ENCODE measurements around the gene AFF3.

Gene AFF3

DNA sequence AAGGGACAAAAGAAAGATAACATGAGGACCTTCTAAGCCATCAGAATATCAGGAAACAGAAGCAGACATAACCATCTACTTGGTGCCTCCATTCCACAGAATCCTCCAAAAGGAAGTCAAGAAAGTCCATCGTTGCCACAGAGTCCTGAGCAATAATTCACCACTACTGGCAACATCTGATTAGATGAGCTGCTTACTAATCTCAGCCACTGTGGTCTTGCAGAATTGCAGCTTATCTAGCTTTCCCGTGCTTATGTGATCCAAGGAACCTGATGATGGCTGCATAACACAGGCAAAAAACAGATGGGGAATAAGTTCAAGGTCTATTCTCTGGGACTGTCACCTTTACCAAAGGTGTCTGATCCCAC lies 278.5 kb downstream of the AFF3 start:
- no peak for DNase-seq (ENCODE audit: low read depth in 2 of 2, low spot score in 1 of 2)

- DNase-seq (ENCODE audit: low read depth in 2 of 2, low spot score in 1 of 2): no peak
Observed at GRCh38 chr2:99863236-99863902, 279.0 kb downstream of the AFF3 start.

DNA sequence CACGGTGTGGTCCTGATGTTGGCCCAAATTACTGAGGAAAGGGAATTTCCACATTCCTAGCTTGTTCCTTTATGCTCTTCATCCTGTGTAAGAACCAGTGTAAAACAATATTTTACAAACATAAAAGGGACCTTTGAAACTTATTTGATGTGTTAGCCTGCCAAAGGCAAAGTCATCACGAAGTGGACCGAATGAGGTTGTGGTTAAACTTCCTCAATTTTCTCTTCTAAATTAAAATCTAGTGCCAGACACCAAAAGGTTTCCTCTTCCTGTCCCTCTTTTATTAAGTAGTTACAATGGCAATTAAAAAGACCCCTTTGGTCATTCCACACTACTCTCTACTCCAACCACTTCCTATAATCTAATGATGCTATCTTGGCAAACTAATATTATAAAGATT lies 279.8 kb downstream of the AFF3 start:
- no peak for DNase-seq (ENCODE audit: low read depth in 2 of 2, low spot score in 1 of 2)

- no peak for DNase-seq (ENCODE audit: low read depth in 2 of 2, low spot score in 1 of 2)
Observed at GRCh38 chr2:99861376-99861760, 281.0 kb downstream of the AFF3 start.

DNA sequence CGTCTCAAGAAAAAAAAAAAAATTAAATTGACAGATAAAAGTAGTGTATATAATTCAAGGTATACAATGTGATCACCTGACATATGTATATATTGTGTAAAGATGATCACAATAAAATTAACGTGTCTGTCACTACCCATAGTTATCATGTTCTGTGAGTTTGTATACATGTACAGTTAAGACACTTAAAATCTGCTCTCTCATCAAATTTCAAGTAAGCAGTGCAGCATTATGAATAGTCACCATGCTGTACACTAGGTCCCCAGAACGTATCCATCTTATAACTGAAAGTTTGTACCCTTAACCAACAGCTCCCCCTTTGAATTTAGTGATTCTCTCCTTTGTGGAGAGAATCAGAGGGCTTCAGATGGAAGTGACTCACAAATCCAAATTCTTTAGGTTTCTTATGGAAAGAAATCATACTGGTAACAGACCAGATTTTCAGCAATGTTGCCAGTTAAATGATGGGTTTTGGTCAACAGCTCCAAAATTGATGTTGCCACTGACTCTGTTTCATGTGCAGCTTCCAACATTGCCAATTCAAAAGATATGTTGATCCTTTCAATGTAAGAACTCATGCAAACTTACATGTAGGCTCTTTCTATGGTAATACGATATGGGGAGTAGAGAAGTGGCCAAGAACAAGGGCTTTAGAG lies 281.5 kb downstream of the AFF3 start:
- DNase-seq (ENCODE audit: low read depth in 2 of 2, low spot score in 1 of 2): no peak

- DNase-seq (ENCODE audit: low read depth in 2 of 2, low spot score in 1 of 2): no peak
Observed at GRCh38 chr2:99858951-99859596, 283.3 kb downstream of the AFF3 start.

DNA sequence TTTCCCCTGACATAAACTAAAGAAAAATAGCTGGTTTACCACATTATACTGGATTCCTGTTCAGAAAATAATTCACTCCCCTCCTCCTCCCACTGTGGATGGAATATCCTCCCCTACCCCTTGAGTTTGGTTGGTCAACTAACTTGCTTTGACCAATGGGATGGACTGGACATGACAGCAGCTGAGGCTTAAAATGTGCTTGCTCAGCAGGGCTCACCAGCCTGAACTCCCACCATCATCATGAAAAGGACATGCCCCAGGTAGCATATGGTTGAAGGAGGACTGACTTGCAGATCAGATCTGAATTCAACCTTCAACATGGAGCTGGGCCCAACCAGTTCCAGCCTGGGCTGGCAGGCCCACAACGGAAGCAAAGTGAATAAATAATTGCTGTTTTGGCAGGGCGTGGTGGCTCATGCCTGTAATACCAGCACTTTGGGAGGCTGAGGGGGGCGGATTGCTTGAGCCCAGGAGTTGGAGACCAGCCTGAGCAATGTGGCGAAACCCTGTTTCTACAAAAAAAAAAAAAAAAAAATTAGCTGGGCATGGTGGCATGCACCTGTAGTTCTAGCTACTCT lies 284.4 kb downstream of the AFF3 start:
- no peak for DNase-seq (ENCODE audit: low read depth in 2 of 2, low spot score in 1 of 2)

- DNase-seq (ENCODE audit: low read depth in 2 of 2, low spot score in 1 of 2): no peak
Observed at GRCh38 chr2:99857372-99857771, 285.0 kb downstream of the AFF3 start.

GRCh38 chr2:99856119-99856518 lies 286.3 kb downstream of the AFF3 start:
- no peak for DNase-seq (ENCODE audit: low read depth in 2 of 2, low spot score in 1 of 2)

GRCh38 chr2:99854236-99854852 lies 288.0 kb downstream of the AFF3 start:
- DNase-seq (ENCODE audit: low read depth in 2 of 2, low spot score in 1 of 2): no peak

- no peak for DNase-seq (ENCODE audit: low read depth in 2 of 2, low spot score in 1 of 2)
Observed at GRCh38 chr2:99852956-99853355, 289.4 kb downstream of the AFF3 start.

- no peak for DNase-seq (ENCODE audit: low read depth in 2 of 2, low spot score in 1 of 2)
Observed at GRCh38 chr2:99852376-99852934, 289.9 kb downstream of the AFF3 start.

DNA sequence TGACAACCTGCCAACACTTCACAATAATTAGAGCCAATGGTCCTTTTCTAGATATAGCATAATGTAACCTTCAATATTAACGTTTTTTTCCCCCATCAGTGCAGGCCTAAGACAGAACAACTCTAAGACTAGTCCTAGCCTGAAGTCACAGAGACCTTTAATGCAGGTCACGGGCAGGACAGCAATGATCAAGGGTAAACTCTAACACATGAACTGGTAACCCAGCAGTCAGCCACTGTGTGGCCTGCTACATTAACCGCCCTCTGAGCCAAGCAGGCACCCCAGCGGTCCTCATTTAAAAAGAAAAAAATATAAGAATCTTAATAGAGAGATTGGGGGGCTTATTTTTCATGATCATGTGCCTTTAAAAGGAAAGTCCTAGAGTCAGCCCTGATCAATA lies 290.6 kb downstream of the AFF3 start:
- DNase-seq (ENCODE audit: low read depth in 2 of 2, low spot score in 1 of 2): no peak

GRCh38 chr2:99851089-99851488 lies 291.3 kb downstream of the AFF3 start:
- no peak for DNase-seq (ENCODE audit: low read depth in 2 of 2, low spot score in 1 of 2)

DNA sequence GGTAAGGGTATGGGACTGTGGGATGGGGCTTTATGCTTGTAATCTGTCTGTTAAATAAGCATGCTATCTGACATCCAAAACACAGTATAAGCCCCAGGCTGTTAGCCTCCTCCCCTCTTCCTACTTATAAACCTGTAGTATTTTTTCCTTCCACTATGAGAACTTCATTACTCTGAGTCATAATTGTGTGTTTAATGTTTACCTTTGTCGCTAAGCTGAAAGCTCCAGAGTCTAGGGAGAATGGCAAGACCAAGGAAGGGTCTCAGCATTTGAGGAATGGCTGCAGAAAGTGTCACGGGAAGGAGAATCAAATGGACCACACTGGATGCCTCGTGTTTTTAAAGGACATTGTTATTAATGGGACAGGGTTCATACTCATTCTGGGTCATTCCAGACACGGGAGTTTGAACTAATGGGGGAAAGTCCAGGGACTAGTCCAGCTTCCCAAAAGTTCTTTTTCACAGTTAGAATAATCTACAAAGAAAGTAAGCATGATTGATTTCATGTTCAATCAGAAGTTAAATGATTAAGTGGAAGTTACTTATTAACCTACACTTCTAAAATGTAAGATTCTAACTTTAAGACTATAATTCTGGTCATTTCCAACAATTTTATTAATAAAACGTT lies 292.2 kb downstream of the AFF3 start:
- DNase-seq (ENCODE audit: low read depth in 2 of 2, low spot score in 1 of 2): no peak

DNA sequence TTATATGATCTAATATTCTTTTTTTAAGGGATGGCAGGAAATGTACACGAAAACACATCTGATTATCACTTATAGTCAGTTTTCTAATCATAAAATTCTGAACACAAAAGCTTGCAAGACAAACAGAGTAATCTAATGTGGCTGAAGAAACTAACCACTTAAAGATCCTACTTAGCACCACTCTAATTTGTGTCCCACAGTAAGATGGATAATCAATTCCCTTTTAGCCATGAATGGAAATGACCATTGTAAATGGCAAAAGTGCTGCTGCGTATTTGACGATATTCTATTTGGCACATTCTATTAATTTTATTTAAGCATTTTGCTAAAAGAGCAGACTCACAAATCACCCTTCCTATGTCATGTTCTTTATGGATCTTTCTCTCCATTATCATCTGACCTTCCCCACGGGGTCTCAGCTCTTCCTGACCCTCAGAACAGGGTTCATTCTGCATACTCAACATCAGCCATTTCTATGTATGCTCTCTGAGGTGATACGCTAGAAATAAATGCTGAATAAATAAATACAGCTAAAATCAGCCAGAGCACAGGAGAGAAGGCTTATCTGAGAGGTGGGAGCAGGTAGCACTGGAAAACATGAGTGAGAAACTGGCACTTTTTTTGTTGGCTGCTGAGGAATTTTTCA lies 295.8 kb downstream of the AFF3 start:
- DNase-seq (ENCODE audit: low read depth in 2 of 2, low spot score in 1 of 2): no peak

- no peak for DNase-seq (ENCODE audit: low read depth in 2 of 2, low spot score in 1 of 2)
Observed at GRCh38 chr2:99845296-99845695, 297.1 kb downstream of the AFF3 start.

DNA sequence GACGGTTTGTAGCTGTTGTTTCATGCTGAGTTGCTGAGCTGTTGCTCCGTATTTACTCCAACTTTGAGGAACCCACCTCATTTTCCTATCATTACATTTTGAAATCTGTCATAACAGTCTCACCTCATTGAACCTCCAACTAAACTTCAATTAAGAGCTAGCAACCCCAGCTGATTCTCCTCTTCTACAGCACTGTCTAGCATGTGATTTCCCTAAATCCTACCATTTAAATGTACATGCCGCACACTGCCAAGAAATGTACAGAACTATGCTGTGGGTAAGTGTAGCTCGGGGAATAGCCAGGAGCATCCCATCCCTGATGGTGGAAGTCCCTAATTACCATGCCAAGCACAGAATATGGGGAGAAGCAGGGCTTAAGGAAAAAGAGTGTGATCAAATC lies 299.9 kb downstream of the AFF3 start:
- no peak for DNase-seq (ENCODE audit: low read depth in 2 of 2, low spot score in 1 of 2)

- DNase-seq (ENCODE audit: low read depth in 2 of 2, low spot score in 1 of 2): no peak
Observed at GRCh38 chr2:99841749-99842148, 300.6 kb downstream of the AFF3 start.

DNA sequence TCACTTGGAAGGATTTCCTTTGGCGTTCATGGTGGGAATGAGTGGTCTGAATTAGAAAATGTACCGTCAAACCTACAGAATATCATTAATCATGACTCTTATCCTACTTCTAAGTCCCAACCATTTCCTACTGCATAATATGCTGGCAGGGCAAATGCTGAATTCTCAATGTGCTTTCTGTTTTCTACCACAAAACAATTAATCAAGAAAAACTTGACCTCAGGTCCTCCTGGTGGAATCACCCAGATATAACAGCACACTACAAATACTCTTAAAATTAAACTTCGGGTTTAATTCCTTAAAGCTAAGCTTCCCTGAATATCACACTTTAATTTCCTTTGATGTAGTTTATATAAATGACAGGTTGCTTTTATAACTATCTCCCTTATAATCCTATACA lies 301.6 kb downstream of the AFF3 start:
- no peak for DNase-seq (ENCODE audit: low read depth in 2 of 2, low spot score in 1 of 2)

Measured in stimulated activated CD8-positive, alpha-beta memory T cell treated with anti-CD3 and anti-CD28 coated beads, Interleukin-4, amount 100 ng/mL, for 1 hour (primary cell).